Loucy (cell line): ENCODE results near the gene SEL1L3.

Experiments used
- H2AFZ ChIP-seq: fragments of 200-600 bp; sonication (generic); 2 replicates; pipeline ENCODE4 v1.6.0; 2016; ENCODE audit warnings: antibody characterized with exemption, mild to moderate bottlenecking, low read length, moderate library complexity
- H3F3A ChIP-seq: fragments of 200-600 bp; 2 replicates; pipeline ENCODE4 v1.6.0; 2016; ENCODE audit warnings: antibody characterized with exemption, low read depth, mild to moderate bottlenecking
- H3K27me3 ChIP-seq: fragments of 200-600 bp; sonication (generic); 2 replicates; pipeline ENCODE4 v1.6.1; 2014; ENCODE audit warnings: low read length, mild to moderate bottlenecking; ENCODE audit not compliant: insufficient read depth, poor library complexity, severe bottlenecking
- H3K36me3 ChIP-seq: fragments of 200-600 bp; sonication (generic); 2 replicates; pipeline ENCODE4 v1.6.1; 2016; ENCODE audit warnings: low read length; ENCODE audit not compliant: insufficient read depth
- H3K4me1 ChIP-seq: fragments of 200-600 bp; sonication (generic); 2 replicates; pipeline ENCODE4 v1.5.1; 2014; ENCODE audit warnings: low read length, mild to moderate bottlenecking; ENCODE audit not compliant: insufficient read depth, poor library complexity, severe bottlenecking
- H3K4me2 ChIP-seq: fragments of 200-600 bp; sonication (generic); 2 replicates; pipeline ENCODE4 v1.6.0; 2014; ENCODE audit warnings: antibody characterized with exemption, low read length, low read depth, mild to moderate bottlenecking; ENCODE audit not compliant: poor library complexity, severe bottlenecking
- H3K4me3 ChIP-seq: fragments of 200-600 bp; sonication (generic); 2 replicates; pipeline ENCODE4 v1.5.1; 2014; ENCODE audit warnings: low read length, mild to moderate bottlenecking, mixed read lengths; ENCODE audit not compliant: poor library complexity, severe bottlenecking
- H3K79me2 ChIP-seq: fragments of 200-600 bp; sonication (generic); 2 replicates; pipeline ENCODE4 v1.6.1; 2014; ENCODE audit warnings: low read length; ENCODE audit not compliant: insufficient read depth
- H3K9ac ChIP-seq: fragments of 200-600 bp; sonication (generic); 2 replicates; pipeline ENCODE4 v1.6.0; 2014; ENCODE audit warnings: mild to moderate bottlenecking, low read depth, low read length, moderate library complexity; ENCODE audit not compliant: poor library complexity, severe bottlenecking
- H3K9me2 ChIP-seq: fragments of 200-600 bp; sonication (generic); replicated peaks from 2 replicates; pipeline ENCODE4 v1.6.1; 2016; ENCODE audit warnings: low read depth, low read length, mixed read lengths
- H3K9me3 ChIP-seq: fragments of 200-600 bp; sonication (generic); 2 replicates; pipeline ENCODE4 v1.6.1; 2014; ENCODE audit warnings: mild to moderate bottlenecking, antibody characterized with exemption, low read length, low read depth; ENCODE audit not compliant: insufficient read depth
- H4K20me1 ChIP-seq: fragments of 200-600 bp; sonication (generic); 2 replicates; pipeline ENCODE4 v1.6.0; 2014; ENCODE audit warnings: antibody characterized with exemption, low read length, mild to moderate bottlenecking; ENCODE audit not compliant: insufficient read depth, poor library complexity, severe bottlenecking
- CTCF ChIP-seq: fragments of 200-600 bp; sonication (generic); conservative IDR thresholded peaks from 2 replicates; pipeline ENCODE4 v1.5.1; 2014; ENCODE audit warnings: mild to moderate bottlenecking, antibody characterized with exemption, low read length
- EZH2phosphoT487 ChIP-seq: fragments of 200-600 bp; IDR thresholded peaks from 2 replicates; pipeline ENCODE4 v1.6.1; 2018; ENCODE audit warnings: antibody characterized with exemption, mild to moderate bottlenecking, moderate library complexity, borderline replicate concordance

Gene SEL1L3

GRCh38 chr4:25811841-25812240 is 50.9 kb downstream of the SEL1L3 start:
- Histone ChIP-seq H2AFZ (no peak overlapping the region), H3K9me3 (no peaks in the 10 kb centered on the region), H3F3A (no peaks in the 10 kb centered on the region), H3K4me1 (no peaks in the 10 kb centered on the region), H3K9ac (no peak overlapping the region), H3K9me2 (no peaks in the 10 kb centered on the region), H3K4me3 (no peak overlapping the region), H3K27me3 (no peaks in the 10 kb centered on the region), H3K79me2 (no peaks in the 10 kb centered on the region), H3K4me2 (no peak overlapping the region), H4K20me1 (no peaks in the 10 kb centered on the region), H3K36me3 (no peaks in the 10 kb centered on the region)
- TF ChIP-seq CTCF (no peak), EZH2phosphoT487 (no peak)

DNA sequence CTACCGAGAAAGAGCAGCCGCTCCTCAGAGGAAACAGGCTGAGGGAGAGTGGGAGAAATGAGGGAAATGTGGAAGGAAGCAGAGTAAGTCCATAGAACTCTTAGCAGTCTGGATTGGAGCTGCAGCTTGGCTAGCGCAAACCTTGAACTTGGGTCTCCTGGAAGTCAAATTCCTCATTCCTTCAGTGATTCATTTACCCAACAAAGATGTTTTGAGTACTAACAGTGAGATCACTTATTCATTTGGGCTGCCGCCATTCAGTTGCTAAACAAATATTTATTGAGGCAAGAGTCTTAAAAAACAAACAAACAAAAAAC is 51.5 kb downstream of the SEL1L3 start:
- TF ChIP-seq EZH2phosphoT487 (no peak), CTCF (no peak)
- Histone ChIP-seq H2AFZ (no peak overlapping the region), H3F3A (no peaks in the 10 kb centered on the region), H3K9me3 (no peaks in the 10 kb centered on the region), H3K27me3 (no peaks in the 10 kb centered on the region), H3K9me2 (no peaks in the 10 kb centered on the region), H3K4me3 (no peak overlapping the region), H3K79me2 (no peaks in the 10 kb centered on the region), H3K9ac (no peak overlapping the region), H4K20me1 (no peaks in the 10 kb centered on the region), H3K4me2 (no peak overlapping the region), H3K36me3 (no peaks in the 10 kb centered on the region), H3K4me1 (no peaks in the 10 kb centered on the region)

- Histone ChIP-seq H3K9me3 (no peaks in the 10 kb centered on the region), H3K9me2 (no peaks in the 10 kb centered on the region), H3K4me3 (no peak overlapping the region), H3K27me3 (no peaks in the 10 kb centered on the region), H3K4me1 (no peaks in the 10 kb centered on the region), H3K36me3 (no peaks in the 10 kb centered on the region), H2AFZ (no peak overlapping the region), H3K79me2 (no peaks in the 10 kb centered on the region), H3K4me2 (no peak overlapping the region), H4K20me1 (no peaks in the 10 kb centered on the region), H3K9ac (no peak overlapping the region), H3F3A (no peaks in the 10 kb centered on the region)
- TF ChIP-seq EZH2phosphoT487 (no peak), CTCF (no peak)
Measured at GRCh38 chr4:25810461-25811373, 52.1 kb downstream of the SEL1L3 start.
